ENCODE results near the gene NSDHL. TPM values are rescaled to one million over a fixed set of nuclear protein-coding genes. Genes with fewer than 3 reads are reported as not detected.
A peak's percentile ranks its signal among the peaks of the same experiment; 100 is the strongest.

Gene NSDHL
- total RNA-seq, 3 donors from 2014 or later = 13.1 to 20.8 (median 16.7) TPM

DNA sequence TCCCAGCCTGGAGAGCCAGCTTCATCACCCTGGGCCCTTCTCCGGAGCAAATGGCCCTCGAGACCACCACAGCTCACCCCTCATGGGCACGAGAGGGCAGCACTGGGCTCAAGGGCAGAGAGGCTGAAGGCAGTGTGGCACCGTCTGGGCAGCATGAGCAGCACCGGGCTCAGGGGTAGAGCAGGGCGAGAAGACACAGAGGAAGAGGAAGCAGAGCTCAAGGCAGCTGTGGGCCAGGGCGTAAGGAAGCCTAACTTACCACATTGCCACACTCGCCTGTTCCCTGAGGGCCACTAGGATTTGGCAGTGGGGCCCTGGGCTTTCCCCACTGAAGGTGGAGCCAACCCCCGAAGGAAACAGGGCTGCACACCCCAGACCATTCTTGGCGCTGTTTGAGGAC, 82.5 kb downstream of the NSDHL start:
- H3K27me3 ChIP-seq = peaks cover 2 to 51% of the 10 kb centered on the region in 2 donors
- no peak for DNase-seq (ENCODE audit: low spot score in 2 of 2)
- no peaks in the 10 kb centered on the region for H3K36me3 ChIP-seq
- H3K4me1 ChIP-seq = no peaks in the 10 kb centered on the region
- H3K27ac ChIP-seq = no peak overlapping the region
- intact Hi-C loops (cut with DNase I; ENCODE audit: low total_unique reads) = no loop called here
- H3K4me3 ChIP-seq = no peak overlapping the region
- H3K9me3 ChIP-seq = no peaks in the 10 kb centered on the region
- TF ChIP-seq, protein P1, sequence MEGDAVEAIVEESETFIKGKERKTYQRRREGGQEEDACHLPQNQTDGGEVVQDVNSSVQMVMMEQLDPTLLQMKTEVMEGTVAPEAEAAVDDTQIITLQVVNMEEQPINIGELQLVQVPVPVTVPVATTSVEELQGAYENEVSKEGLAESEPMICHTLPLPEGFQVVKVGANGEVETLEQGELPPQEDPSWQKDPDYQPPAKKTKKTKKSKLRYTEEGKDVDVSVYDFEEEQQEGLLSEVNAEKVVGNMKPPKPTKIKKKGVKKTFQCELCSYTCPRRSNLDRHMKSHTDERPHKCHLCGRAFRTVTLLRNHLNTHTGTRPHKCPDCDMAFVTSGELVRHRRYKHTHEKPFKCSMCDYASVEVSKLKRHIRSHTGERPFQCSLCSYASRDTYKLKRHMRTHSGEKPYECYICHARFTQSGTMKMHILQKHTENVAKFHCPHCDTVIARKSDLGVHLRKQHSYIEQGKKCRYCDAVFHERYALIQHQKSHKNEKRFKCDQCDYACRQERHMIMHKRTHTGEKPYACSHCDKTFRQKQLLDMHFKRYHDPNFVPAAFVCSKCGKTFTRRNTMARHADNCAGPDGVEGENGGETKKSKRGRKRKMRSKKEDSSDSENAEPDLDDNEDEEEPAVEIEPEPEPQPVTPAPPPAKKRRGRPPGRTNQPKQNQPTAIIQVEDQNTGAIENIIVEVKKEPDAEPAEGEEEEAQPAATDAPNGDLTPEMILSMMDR (IDR thresholded peaks at IDR 0.05) = no peak
- no peak for TF ChIP-seq POLR2A (IDR thresholded peaks at IDR 0.05)
- TF ChIP-seq POLR2AphosphoS5 (IDR thresholded peaks at IDR 0.05) = no peak

DNA sequence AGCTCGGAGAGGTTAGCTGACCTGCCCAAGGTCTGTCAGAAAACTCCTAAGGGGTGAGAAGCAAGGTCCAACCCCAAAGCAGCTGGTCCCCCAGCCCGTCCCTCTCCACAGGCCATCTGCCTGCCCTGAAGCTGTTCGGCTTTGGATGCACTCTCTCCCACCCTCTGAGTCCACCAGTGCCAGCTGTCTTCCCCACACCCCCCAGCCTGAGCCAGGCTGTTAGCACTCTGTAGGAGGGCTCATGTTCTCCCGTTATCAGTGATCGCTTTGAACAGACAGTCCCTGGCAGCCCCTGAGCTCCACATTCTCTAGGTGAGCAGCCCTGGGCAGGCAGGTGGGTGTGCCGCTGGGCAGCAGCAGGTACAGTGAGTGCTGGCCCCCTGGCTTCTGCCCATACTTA, 83.0 kb downstream of the NSDHL start:
- intact Hi-C loops (cut with DNase I; ENCODE audit: low total_unique reads) = no loop called here
- no peak for DNase-seq (ENCODE audit: low spot score in 2 of 2)
- Histone ChIP-seq H3K4me1 (no peaks in the 10 kb centered on the region), H3K27me3 (peaks cover 2 to 49% of the 10 kb centered on the region in 2 donors), H3K9me3 (no peaks in the 10 kb centered on the region), H3K36me3 (no peaks in the 10 kb centered on the region), H3K4me3 (no peak overlapping the region), H3K27ac (no peak overlapping the region)
- TF ChIP-seq, protein P1 (IDR thresholded peaks at IDR 0.05) = no peak
- no peak for TF ChIP-seq POLR2AphosphoS5 (IDR thresholded peaks at IDR 0.05)
- TF ChIP-seq POLR2A (IDR thresholded peaks at IDR 0.05) = no peak

DNA sequence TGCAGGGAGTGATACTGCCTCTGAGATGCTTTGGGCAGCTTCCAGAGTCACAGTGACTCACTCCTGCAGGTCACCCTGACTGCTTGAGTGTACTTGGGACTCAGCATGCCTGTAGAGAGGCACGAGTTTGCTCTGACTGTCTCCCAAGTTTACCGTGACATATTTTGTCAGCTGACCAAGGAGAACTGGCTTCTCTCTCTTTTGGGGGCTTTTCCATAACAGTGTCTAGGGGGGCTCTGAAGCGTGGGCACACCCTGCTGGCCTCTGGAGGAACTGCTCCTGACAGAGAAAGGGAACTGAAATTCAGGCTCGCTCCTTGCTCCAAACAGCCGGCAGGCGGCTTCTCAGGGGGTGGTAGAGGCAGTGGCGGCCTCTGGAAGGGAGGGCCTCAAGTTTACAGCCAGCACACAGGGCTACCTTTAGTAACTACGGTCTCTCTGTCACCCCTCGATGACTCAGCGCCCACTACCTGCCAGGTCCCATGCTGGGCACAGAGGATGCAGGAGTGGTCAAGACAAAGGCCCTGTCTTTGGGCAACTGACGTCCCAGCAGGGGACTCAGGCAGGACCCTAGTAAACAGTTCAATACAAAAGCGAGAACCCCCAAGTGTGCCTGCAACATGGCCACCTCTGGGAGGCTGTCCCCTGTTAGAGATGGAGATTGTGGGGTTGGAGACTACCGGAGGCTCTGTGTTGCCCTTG, 84.8 kb downstream of the NSDHL start:
- no peaks in the 10 kb centered on the region for H3K9me3 ChIP-seq
- no peak for DNase-seq (ENCODE audit: low spot score in 2 of 2)
- TF ChIP-seq POLR2AphosphoS5 (IDR thresholded peaks at IDR 0.05) = no peak
- TF ChIP-seq, protein P1 (IDR thresholded peaks at IDR 0.05) = peak in 2 of 3 donors; percentile 16 to 19
- no peaks in the 10 kb centered on the region for H3K4me1 ChIP-seq
- peaks cover 2 to 57% of the 10 kb centered on the region in 2 donors for H3K27me3 ChIP-seq
- no peak overlapping the region for H3K27ac ChIP-seq
- intact Hi-C loops (cut with DNase I; ENCODE audit: low total_unique reads) = no loop called here
- H3K36me3 ChIP-seq = no peaks in the 10 kb centered on the region
- H3K4me3 ChIP-seq = no peak overlapping the region

DNA sequence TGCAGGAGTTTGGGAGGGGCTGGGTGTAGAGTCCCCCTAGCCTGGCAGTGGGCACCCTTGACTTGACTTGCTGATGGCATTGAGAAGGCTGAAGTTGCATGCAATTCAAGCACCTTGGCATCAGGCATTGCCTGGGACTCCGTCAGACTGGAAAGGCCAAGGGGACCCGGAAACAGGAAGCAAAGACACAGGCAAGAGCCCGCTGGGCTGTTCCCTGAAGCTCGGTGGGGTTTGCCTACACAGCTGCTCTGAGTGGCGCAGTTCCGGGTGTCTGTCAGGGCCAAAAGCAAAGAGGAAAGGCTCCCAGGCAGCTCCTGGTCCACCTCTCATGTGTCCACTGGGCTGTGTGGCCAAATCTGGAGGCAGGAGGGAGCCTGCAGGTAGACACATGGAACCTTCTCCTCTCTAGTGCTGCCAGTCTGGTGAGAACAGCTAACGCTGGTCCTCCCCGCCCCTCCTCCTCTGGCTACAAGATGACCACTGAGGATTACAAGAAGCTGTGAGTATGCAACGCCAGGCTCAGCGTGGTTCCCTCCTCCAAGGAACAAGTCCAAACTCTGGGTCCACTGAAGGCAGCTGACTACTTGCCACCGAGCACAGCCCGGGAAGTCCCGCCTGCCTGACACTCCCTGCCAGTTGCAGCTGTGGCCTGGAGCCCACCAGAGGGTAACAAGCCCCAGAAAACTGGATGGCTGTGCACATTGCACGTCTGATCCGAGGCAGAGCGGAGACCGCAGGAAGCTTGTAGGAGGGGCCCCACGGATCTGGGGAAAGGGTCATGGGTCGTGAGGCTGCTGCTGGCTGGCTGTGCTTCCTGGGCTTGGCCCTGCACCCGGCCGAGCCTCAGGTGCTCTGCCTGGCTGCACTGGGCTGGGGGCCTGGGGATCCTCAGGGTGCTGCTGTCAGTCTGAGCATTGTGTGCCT, 87.1 kb downstream of the NSDHL start:
- no peak overlapping the region for H3K27ac ChIP-seq
- no peak overlapping the region for H3K4me3 ChIP-seq
- H3K27me3 ChIP-seq = peaks cover 2 to 54% of the 10 kb centered on the region in 2 donors
- no peaks in the 10 kb centered on the region for H3K4me1 ChIP-seq
- DNase-seq (ENCODE audit: low spot score in 2 of 2) = no peak
- no peaks in the 10 kb centered on the region for H3K36me3 ChIP-seq
- TF ChIP-seq, protein P1 (IDR thresholded peaks at IDR 0.05) = no peak
- no peak for TF ChIP-seq POLR2A (IDR thresholded peaks at IDR 0.05)
- TF ChIP-seq POLR2AphosphoS5 (IDR thresholded peaks at IDR 0.05) = no peak
- H3K9me3 ChIP-seq = no peaks in the 10 kb centered on the region
- intact Hi-C loops (cut with DNase I; ENCODE audit: low total_unique reads) = no loop called here

DNA sequence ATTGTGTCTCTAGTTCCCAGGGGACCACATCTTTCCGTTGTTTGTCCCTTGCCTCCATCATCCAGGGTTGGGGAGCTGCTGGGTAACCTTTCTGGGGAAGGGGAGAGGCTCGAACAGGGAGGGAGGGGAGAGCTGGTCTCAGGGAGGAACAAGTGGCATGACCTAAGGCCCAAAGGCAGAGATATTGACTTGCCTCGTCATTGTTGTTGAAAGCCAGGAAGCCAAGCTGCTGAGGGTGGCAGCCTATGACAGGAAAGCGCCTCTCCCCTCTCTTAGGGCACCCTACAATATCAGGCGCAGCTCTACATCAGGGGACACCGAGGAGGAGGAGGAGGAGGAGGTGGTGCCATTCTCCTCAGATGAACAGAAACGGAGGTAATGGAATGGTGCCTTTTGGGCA, 87.8 kb downstream of the NSDHL start:
- H3K4me3 ChIP-seq = no peak overlapping the region
- H3K27ac ChIP-seq = no peak overlapping the region
- no peak for DNase-seq (ENCODE audit: low spot score in 2 of 2)
- H3K27me3 ChIP-seq = peaks cover 2 to 53% of the 10 kb centered on the region in 2 donors
- intact Hi-C loops (cut with DNase I; ENCODE audit: low total_unique reads) = no loop called here
- no peaks in the 10 kb centered on the region for H3K4me1 ChIP-seq
- H3K36me3 ChIP-seq = no peaks in the 10 kb centered on the region
- no peaks in the 10 kb centered on the region for H3K9me3 ChIP-seq
- TF ChIP-seq POLR2A (IDR thresholded peaks at IDR 0.05) (no peak), POLR2AphosphoS5 (IDR thresholded peaks at IDR 0.05) (no peak)
- TF ChIP-seq, protein P1 (IDR thresholded peaks at IDR 0.05) = no peak
